H9 (cell line): ENCODE data around the gene TTC7B. TPM values are rescaled to one million over a fixed set of nuclear protein-coding genes. Genes with fewer than 3 reads are reported as not detected.

Source experiments
- DNase-seq: peaks from one replicate; pipeline ENCODE4 v3.0.0-alpha.2; 2017
- H2AFZ ChIP-seq: one replicate; pipeline ENCODE4 v1.6.1; 2013; ENCODE audit warnings: mild to moderate bottlenecking, low read length, control low read depth, moderate library complexity
- H2AK5ac ChIP-seq: 2 replicates; pipeline ENCODE4 v1.6.1; 2013; ENCODE audit warnings: low read length, control low read depth, mixed read lengths; ENCODE audit not compliant: insufficient read length
- H2BK120ac ChIP-seq: one replicate; pipeline ENCODE4 v1.6.1; 2013; ENCODE audit warnings: low read depth, mild to moderate bottlenecking, low read length, control low read depth, inconsistent platforms; ENCODE audit not compliant: poor library complexity, severe bottlenecking
- H2BK12ac ChIP-seq: 2 replicates; pipeline ENCODE4 v1.6.1; 2013; ENCODE audit warnings: low read length, control low read depth, mixed read lengths, low read depth; ENCODE audit not compliant: insufficient read length
- H2BK15ac ChIP-seq: 2 replicates; pipeline ENCODE4 v1.6.1; 2013; ENCODE audit warnings: low read depth, low read length, control low read depth
- H2BK20ac ChIP-seq: one replicate; pipeline ENCODE4 v1.6.1; 2013; ENCODE audit warnings: low read depth, mild to moderate bottlenecking, low read length, control low read depth, inconsistent platforms; ENCODE audit not compliant: poor library complexity, severe bottlenecking
- H2BK5ac ChIP-seq: 2 replicates; pipeline ENCODE4 v1.6.1; 2013; ENCODE audit warnings: low read length, control low read depth, mixed read lengths; ENCODE audit not compliant: insufficient read length
- H3K14ac ChIP-seq: 2 replicates; pipeline ENCODE4 v1.6.1; 2013; ENCODE audit warnings: low read length, control low read depth; ENCODE audit not compliant: insufficient read depth
- H3K18ac ChIP-seq: 2 replicates; pipeline ENCODE4 v1.6.1; 2013; ENCODE audit warnings: low read depth, mild to moderate bottlenecking, mixed read lengths, low read length, control low read depth; ENCODE audit not compliant: insufficient read length
- H3K23ac ChIP-seq: 2 replicates; pipeline ENCODE4 v1.6.1; 2013; ENCODE audit warnings: low read length, control low read depth, mixed read lengths, low read depth; ENCODE audit not compliant: insufficient read length
- H3K23me2 ChIP-seq: 2 replicates; pipeline ENCODE4 v1.6.1; 2013; ENCODE audit warnings: low read depth, mild to moderate bottlenecking, mixed read lengths, low read length, control low read depth; ENCODE audit not compliant: insufficient read length, poor library complexity, severe bottlenecking
- H3K27ac ChIP-seq: 2 replicates; pipeline ENCODE4 v1.5.1; 2013; ENCODE audit warnings: low read length, control low read depth, mixed read lengths, low read depth; ENCODE audit not compliant: insufficient read length
- H3K27me3 ChIP-seq: 2 replicates; pipeline ENCODE4 v1.6.1; 2013; ENCODE audit warnings: low read length, control low read depth, inconsistent platforms; ENCODE audit not compliant: insufficient read depth
- H3K4ac ChIP-seq: 2 replicates; pipeline ENCODE4 v1.6.1; 2013; ENCODE audit warnings: low read depth, mild to moderate bottlenecking, control low read depth, inconsistent platforms, low read length, moderate library complexity
- H3K4me1 ChIP-seq: 2 replicates; pipeline ENCODE4 v1.6.1; 2013; ENCODE audit warnings: low read length, control low read depth, inconsistent platforms; ENCODE audit not compliant: insufficient read depth
- H3K4me2 ChIP-seq: 2 replicates; pipeline ENCODE4 v1.6.1; 2013; ENCODE audit warnings: low read length, control low read depth, mixed read lengths; ENCODE audit not compliant: insufficient read length, insufficient read depth
- H3K56ac ChIP-seq: 2 replicates; pipeline ENCODE4 v1.6.1; 2013; ENCODE audit warnings: low read depth, mild to moderate bottlenecking, mixed read lengths, low read length, control low read depth; ENCODE audit not compliant: insufficient read length
- H3K79me1 ChIP-seq: 2 replicates; pipeline ENCODE4 v1.6.1; 2013; ENCODE audit warnings: low read depth, mild to moderate bottlenecking, moderate library complexity, low read length, control low read depth, inconsistent platforms; ENCODE audit not compliant: insufficient read depth, poor library complexity, severe bottlenecking
- H3K79me2 ChIP-seq: 2 replicates; pipeline ENCODE4 v1.6.1; 2013; ENCODE audit warnings: low read length, control low read depth, inconsistent platforms; ENCODE audit not compliant: insufficient read depth
- H3K9ac ChIP-seq: 2 replicates; pipeline ENCODE4 v1.6.1; 2013; ENCODE audit warnings: low read length, control low read depth, mixed read lengths; ENCODE audit not compliant: insufficient read length; ENCODE audit errors: extremely low read depth
- H3K9me3 ChIP-seq: one replicate; pipeline ENCODE4 v1.6.1; 2013; ENCODE audit warnings: low read depth, low read length, inconsistent platforms; ENCODE audit not compliant: control insufficient read depth
- H3T11ph ChIP-seq: one replicate; pipeline ENCODE4 v1.6.1; 2013; ENCODE audit warnings: mild to moderate bottlenecking, low read length, control low read depth, inconsistent platforms
- H4K20me1 ChIP-seq: one replicate; pipeline ENCODE4 v1.6.1; 2013; ENCODE audit not compliant: control insufficient read depth, insufficient read length, insufficient read depth
- H4K5ac ChIP-seq: 2 replicates; pipeline ENCODE4 v1.6.1; 2013; ENCODE audit warnings: low read depth, mild to moderate bottlenecking, mixed read lengths, low read length, control low read depth; ENCODE audit not compliant: insufficient read length
- H4K8ac ChIP-seq: replicated peaks from 2 replicates; pipeline ENCODE4 v1.6.1; 2013; ENCODE audit warnings: low read length, control low read depth, mixed read lengths, low read depth; ENCODE audit not compliant: insufficient read length
- H4K91ac ChIP-seq: 2 replicates; pipeline ENCODE4 v1.6.1; 2013; ENCODE audit warnings: low read depth, mild to moderate bottlenecking, moderate library complexity, mixed read lengths, low read length, control low read depth; ENCODE audit not compliant: insufficient read length
- H3K27ac Mint-ChIP-seq, 3 experiments: 2 replicates in 2 of 3; 3 replicates in 1 of 3; pipeline ENCODE4 v1.8.0; 2020 to 2021; ENCODE audit warnings: mixed read lengths in 3 of 3, mild to moderate bottlenecking in 1 of 3, moderate library complexity in 1 of 3
- H3K27me3 Mint-ChIP-seq: 2 replicates; pipeline ENCODE4 v1.8.0; 2021; ENCODE audit warnings: low read depth, mild to moderate bottlenecking, moderate library complexity, mixed read lengths
- H3K36me3 Mint-ChIP-seq, 3 experiments: 2 replicates in 2 of 3; 3 replicates in 1 of 3; pipeline ENCODE4 v1.8.0; 2020 to 2021; ENCODE audit warnings: low read depth in 3 of 3, mixed read lengths in 3 of 3; ENCODE audit not compliant: insufficient read depth in 1 of 3
- H3K4me1 Mint-ChIP-seq, 2 experiments: 2 replicates each; pipeline ENCODE4 v1.8.0; 2020; ENCODE audit warnings: mixed read lengths in 2 of 2
- H3K4me3 Mint-ChIP-seq, 2 experiments: 2 replicates in 1 of 2; 3 replicates in 1 of 2; pipeline ENCODE4 v1.8.0; 2020 to 2021; ENCODE audit warnings: mild to moderate bottlenecking in 2 of 2, mixed read lengths in 2 of 2, moderate library complexity in 1 of 2
- H3K9me3 Mint-ChIP-seq, 2 experiments: 2 replicates in 1 of 2; 3 replicates in 1 of 2; pipeline ENCODE4 v1.8.0; 2020; ENCODE audit warnings: mild to moderate bottlenecking in 2 of 2, mixed read lengths in 2 of 2, moderate library complexity in 1 of 2
- WGBS: extraction: QIAGEN DNeasy Blood & Tissue Kit; methylation state at CpG from one replicate; pipeline ENCODE4 v1.1.7; 2013; ENCODE audit warnings: missing lambda C conversion rate, low lambda C conversion rate, mixed read lengths; ENCODE audit not compliant: insufficient read length; ENCODE audit errors: extremely low coverage; 5-methylcytosine and 5-hydroxymethylcytosine counted together
- total RNA-seq: library from RNA; stranded (reverse); gene quantifications from 2 replicates; pipeline ENCODE4 v1.2.1, GENCODE V29; 2021
- TF ChIP-seq, protein P1 (sequence below): fragments of 200-600 bp; sonication (generic); conservative IDR thresholded peaks from 3 replicates; pipeline ENCODE4 v1.8.0; 2021; ENCODE audit warnings: antibody characterized with exemption, mild to moderate bottlenecking

The TTC7B gene
- total RNA-seq, 1 experiment from 2014 or later = 33.7 TPM

DNA sequence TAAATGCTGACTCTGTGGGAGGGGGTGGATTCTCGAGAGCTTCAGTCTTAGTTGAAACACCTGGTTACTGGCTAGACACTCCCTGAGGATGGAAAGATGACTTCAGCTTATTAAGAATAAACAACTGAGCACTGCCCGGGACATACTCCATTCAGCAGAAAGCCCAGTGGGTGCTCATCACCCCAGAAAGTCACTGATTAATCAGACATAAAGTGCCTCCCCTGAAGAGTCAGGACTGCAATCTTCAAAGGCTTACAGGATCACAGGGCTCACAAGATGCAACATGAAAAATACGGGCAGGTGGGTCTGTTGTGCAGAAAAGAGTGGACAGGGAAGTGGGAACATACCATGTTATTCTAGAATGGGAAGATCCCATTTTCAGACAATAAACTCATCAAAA is 212.4 kb downstream of the TTC7B start:
- H3K4me1 Mint-ChIP-seq = peaks cover 77 to 88% of the 10 kb centered on the region in 2 experiments

More for the DNA sequence above, 212.4 kb downstream of the TTC7B start:
- Histone ChIP-seq H3K79me1 (no peaks in the 10 kb centered on the region), H3K18ac (no peak overlapping the region), H2BK5ac (no peak overlapping the region), H4K5ac (no peak overlapping the region), H3K4ac (no peak overlapping the region), H3T11ph (no peak overlapping the region), H3K23ac (no peak overlapping the region), H2AFZ (no peak overlapping the region), H3K9me3 (no peaks in the 10 kb centered on the region), H3K79me2 (no peaks in the 10 kb centered on the region), H4K8ac (no peak overlapping the region), H3K9ac (no peak overlapping the region), H3K23me2 (no peaks in the 10 kb centered on the region), H3K27ac (no peak overlapping the region), H3K27me3 (no peaks in the 10 kb centered on the region), H3K56ac (no peak overlapping the region), H4K91ac (no peak overlapping the region), H3K14ac (no peak overlapping the region), H3K4me2 (no peak overlapping the region), H2BK12ac (no peak overlapping the region), H3K4me1 (peaks cover 3% of the 10 kb centered on the region; the same call in 1 of the 2 replicates), H2AK5ac (no peak overlapping the region), H2BK15ac (no peak overlapping the region), H4K20me1 (no peaks in the 10 kb centered on the region), H2BK120ac (no peak overlapping the region), H2BK20ac (no peak overlapping the region)
- H3K36me3 Mint-ChIP-seq = no peaks in the 10 kb centered on the region
- DNase-seq = no peak
- H3K27ac Mint-ChIP-seq = peak overlapping the region in 1 of 3 experiments; percentile 5; a peak in 2 of 7 replicates
- no peak overlapping the region for H3K4me3 Mint-ChIP-seq
- TF ChIP-seq, protein P1, sequence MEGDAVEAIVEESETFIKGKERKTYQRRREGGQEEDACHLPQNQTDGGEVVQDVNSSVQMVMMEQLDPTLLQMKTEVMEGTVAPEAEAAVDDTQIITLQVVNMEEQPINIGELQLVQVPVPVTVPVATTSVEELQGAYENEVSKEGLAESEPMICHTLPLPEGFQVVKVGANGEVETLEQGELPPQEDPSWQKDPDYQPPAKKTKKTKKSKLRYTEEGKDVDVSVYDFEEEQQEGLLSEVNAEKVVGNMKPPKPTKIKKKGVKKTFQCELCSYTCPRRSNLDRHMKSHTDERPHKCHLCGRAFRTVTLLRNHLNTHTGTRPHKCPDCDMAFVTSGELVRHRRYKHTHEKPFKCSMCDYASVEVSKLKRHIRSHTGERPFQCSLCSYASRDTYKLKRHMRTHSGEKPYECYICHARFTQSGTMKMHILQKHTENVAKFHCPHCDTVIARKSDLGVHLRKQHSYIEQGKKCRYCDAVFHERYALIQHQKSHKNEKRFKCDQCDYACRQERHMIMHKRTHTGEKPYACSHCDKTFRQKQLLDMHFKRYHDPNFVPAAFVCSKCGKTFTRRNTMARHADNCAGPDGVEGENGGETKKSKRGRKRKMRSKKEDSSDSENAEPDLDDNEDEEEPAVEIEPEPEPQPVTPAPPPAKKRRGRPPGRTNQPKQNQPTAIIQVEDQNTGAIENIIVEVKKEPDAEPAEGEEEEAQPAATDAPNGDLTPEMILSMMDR = no peak
- no CpG with 5 or more reads among the region's 3 CpGs for whole genome bisulfite sequencing
- no peaks in the 10 kb centered on the region for H3K9me3 Mint-ChIP-seq
- H3K27me3 Mint-ChIP-seq = no peaks in the 10 kb centered on the region
